Inferior parietal cortex (tissue), 1 donor: ENCODE measurements around the gene ROPN1L.
"Not testable (repeated sequence)": the region's sequence is repeated elsewhere in the genome, so short reads cannot be mapped to it uniquely, and the experiment has no call there.

ENCODE experiments used
- DNase-seq: peaks from one replicate; pipeline ENCODE4 v3.0.0-alpha.2; 2016; ENCODE audit errors: extremely low spot score

ROPN1L gene

GRCh38 chr5:10478436-10478835 is 36.8 kb downstream of the ROPN1L start:
- no peak for DNase-seq

GRCh38 chr5:10479154-10479721 is 37.6 kb downstream of the ROPN1L start:
- no peak for DNase-seq

GRCh38 chr5:10480237-10480985 is 38.7 kb downstream of the ROPN1L start:
- no peak for DNase-seq

- DNase-seq, result no peak
Measured at GRCh38 chr5:10481241-10481935, 39.7 kb downstream of the ROPN1L start.

GRCh38 chr5:10482791-10483530 is 41.3 kb downstream of the ROPN1L start:
- DNase-seq, result no peak

- DNase-seq, result no peak
Measured at GRCh38 chr5:10484774-10485141, 43.1 kb downstream of the ROPN1L start.

- peak; percentile 28 for DNase-seq
Measured at GRCh38 chr5:10485142-10485795, 43.6 kb downstream of the ROPN1L start.

- DNase-seq, result no peak
Measured at GRCh38 chr5:10485897-10486296, 44.2 kb downstream of the ROPN1L start.

- DNase-seq, result no peak
Measured at GRCh38 chr5:10486511-10487344, 45.0 kb downstream of the ROPN1L start.

- DNase-seq, result no peak
Measured at GRCh38 chr5:10488144-10488543, 46.5 kb downstream of the ROPN1L start.

GRCh38 chr5:10489810-10490426 is 48.2 kb downstream of the ROPN1L start:
- peak; percentile 25 for DNase-seq

- DNase-seq, result no peak
Measured at GRCh38 chr5:10490927-10491672, 49.4 kb downstream of the ROPN1L start.

GRCh38 chr5:10491673-10492026 is 50.0 kb downstream of the ROPN1L start:
- no peak for DNase-seq

- no peak for DNase-seq
Measured at GRCh38 chr5:10493884-10494283, 52.2 kb downstream of the ROPN1L start.

- DNase-seq, result not testable (repeated sequence)
Measured at GRCh38 chr5:10494497-10494896, 52.8 kb downstream of the ROPN1L start.

GRCh38 chr5:10497554-10497953 is 55.9 kb downstream of the ROPN1L start:
- DNase-seq, result no peak

GRCh38 chr5:10498350-10498749 is 56.7 kb downstream of the ROPN1L start:
- no peak for DNase-seq

- DNase-seq, result no peak
Measured at GRCh38 chr5:10499066-10499465, 57.4 kb downstream of the ROPN1L start.

- no peak for DNase-seq
Measured at GRCh38 chr5:10499776-10500175, 58.1 kb downstream of the ROPN1L start.

GRCh38 chr5:10500669-10501068 is 59.0 kb downstream of the ROPN1L start:
- DNase-seq, result no peak
